Cardiac fibroblast (primary cell): ENCODE data around the gene TCEAL1.
A peak's percentile ranks its signal among the peaks of the same experiment; 100 is the strongest.

Experiments used
- DNase-seq, 2 donors: peaks; one replicate each; pipeline versions ENCODE4 v3.0.0 to v3.0.0-alpha.2; 2010; ENCODE audit warnings: low read depth in 2 of 2
- H3K4me3 ChIP-seq, 2 donors: replicated peaks in 1 of 2; 1 replicate in 1 of 2; 2 replicates in 1 of 2; pipeline ENCODE4 v1.5.1; 2011; ENCODE audit warnings: low read depth in 2 of 2, low read length in 2 of 2, mild to moderate bottlenecking in 2 of 2, moderate library complexity in 1 of 2
- TF ChIP-seq, protein P1 (sequence below): IDR thresholded peaks from one replicate; pipeline ENCODE4 v1.5.1; 2011; ENCODE audit warnings: low read depth, mild to moderate bottlenecking, low read length, inconsistent platforms

Gene TCEAL1

DNA sequence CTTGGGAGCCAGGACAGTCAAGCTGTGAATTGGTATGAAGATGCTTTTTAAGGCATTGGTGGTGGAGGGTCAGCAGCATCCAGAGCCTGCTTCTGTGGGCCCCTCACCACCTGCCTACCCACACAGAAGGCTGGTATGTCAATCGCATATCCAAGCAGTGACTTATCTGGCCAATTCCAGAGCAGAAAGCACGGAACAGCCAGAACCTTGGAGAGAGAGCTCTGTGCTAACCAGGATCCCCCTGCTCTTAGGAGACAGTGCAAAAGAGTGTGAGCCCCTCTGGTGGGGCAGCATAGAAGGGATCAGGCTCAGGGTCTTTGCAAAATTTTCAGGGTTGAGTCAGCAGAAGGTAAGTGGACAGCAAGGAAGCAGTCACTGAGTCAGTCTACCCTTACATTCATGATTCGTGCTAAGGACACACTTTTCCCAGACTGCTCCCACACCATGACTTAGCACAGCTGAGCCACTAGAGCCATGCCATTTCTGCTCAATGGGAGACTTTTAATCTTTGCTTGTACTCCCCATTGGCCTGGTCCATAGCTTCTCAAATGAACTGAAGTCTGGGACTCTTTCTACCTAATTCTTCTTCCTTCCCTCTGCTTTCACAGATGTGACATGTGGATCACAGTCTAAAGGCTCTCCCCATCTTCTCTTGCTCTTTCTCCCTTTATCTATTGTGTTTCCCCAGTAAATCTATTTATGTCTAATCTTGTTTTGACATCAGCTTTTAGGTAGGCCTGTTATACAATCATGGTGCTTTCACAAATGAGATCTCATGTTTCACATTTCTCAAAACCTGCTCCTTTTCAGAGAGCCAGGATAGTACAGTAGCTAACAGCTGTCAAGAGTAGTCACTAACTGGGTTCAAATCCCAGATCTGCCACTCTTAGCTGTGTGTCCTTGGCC, 37.7 kb downstream of the TCEAL1 start:
- no peak overlapping the region for H3K4me3 ChIP-seq
- TF ChIP-seq, protein P1, sequence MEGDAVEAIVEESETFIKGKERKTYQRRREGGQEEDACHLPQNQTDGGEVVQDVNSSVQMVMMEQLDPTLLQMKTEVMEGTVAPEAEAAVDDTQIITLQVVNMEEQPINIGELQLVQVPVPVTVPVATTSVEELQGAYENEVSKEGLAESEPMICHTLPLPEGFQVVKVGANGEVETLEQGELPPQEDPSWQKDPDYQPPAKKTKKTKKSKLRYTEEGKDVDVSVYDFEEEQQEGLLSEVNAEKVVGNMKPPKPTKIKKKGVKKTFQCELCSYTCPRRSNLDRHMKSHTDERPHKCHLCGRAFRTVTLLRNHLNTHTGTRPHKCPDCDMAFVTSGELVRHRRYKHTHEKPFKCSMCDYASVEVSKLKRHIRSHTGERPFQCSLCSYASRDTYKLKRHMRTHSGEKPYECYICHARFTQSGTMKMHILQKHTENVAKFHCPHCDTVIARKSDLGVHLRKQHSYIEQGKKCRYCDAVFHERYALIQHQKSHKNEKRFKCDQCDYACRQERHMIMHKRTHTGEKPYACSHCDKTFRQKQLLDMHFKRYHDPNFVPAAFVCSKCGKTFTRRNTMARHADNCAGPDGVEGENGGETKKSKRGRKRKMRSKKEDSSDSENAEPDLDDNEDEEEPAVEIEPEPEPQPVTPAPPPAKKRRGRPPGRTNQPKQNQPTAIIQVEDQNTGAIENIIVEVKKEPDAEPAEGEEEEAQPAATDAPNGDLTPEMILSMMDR, result no peak
- no peak for DNase-seq

GRCh38 chrX:103669745-103670144, 41.0 kb downstream of the TCEAL1 start:
- H3K4me3 ChIP-seq, result no peak overlapping the region
- TF ChIP-seq, protein P1, result no peak
- no peak for DNase-seq

GRCh38 chrX:103674531-103675454, 46.0 kb downstream of the TCEAL1 start:
- DNase-seq, result no peak
- no peak overlapping the region for H3K4me3 ChIP-seq
- TF ChIP-seq, protein P1, result no peak

DNA sequence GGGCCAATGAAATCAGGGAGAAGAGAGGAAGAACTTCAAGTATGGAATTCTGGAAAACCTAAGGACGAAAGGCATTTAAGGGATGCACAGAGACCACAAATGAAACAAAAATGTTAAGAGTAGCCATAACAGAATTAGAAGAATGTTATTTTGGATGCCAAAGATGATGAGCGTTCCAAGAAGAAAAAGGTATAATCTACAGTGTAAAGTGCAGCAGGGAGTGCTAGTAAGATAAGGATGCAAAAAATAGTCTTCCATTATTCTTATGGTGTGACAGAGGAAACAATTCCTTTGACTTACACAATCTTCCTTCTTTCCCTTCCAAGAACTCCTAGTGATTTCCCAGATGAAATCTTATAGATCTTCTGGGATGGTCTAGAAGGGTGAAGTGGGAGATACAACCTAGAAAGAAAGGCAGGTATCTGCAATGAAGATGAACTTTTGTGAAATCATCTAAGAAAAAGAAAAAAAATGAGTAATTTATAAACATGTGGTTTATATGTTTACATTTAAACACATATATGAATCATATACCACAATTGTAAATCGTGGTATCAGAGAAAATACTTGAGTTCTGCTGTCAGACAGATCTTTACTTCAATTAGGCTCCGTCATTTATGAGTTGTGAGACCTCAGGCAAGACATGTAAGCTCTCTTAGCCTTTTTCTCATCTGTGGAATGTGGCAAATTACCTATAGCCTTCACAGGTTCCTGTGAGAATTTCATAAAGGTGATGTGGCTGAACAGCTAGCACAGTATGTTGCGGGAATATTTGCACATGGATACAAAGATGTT, 49.6 kb downstream of the TCEAL1 start:
- TF ChIP-seq, protein P1, result no peak
- DNase-seq, result peak in 1 of 2 donors; percentile 54
- no peak overlapping the region for H3K4me3 ChIP-seq
